HG02943 (cell line): ENCODE measurements around the gene NACC2.

Source experiments
- ATAC-seq: cut with Tn5 transposase; IDR thresholded peaks from one replicate; pipeline ENCODE4 v1.9.1; 2021; ENCODE audit warnings: mild to moderate bottlenecking, low read depth, moderate library complexity; ENCODE audit not compliant: unreplicated experiment

NACC2 gene

GRCh38 chr9:135987838-135988404 lies 107.2 kb downstream of the NACC2 start:
- ATAC-seq = no peak

GRCh38 chr9:135986605-135987004 lies 108.5 kb downstream of the NACC2 start:
- ATAC-seq = no peak

- no peak for ATAC-seq
Observed at GRCh38 chr9:135985889-135986288, 109.2 kb downstream of the NACC2 start.

- no peak for ATAC-seq
Observed at GRCh38 chr9:135985459-135985774, 109.7 kb downstream of the NACC2 start.

DNA sequence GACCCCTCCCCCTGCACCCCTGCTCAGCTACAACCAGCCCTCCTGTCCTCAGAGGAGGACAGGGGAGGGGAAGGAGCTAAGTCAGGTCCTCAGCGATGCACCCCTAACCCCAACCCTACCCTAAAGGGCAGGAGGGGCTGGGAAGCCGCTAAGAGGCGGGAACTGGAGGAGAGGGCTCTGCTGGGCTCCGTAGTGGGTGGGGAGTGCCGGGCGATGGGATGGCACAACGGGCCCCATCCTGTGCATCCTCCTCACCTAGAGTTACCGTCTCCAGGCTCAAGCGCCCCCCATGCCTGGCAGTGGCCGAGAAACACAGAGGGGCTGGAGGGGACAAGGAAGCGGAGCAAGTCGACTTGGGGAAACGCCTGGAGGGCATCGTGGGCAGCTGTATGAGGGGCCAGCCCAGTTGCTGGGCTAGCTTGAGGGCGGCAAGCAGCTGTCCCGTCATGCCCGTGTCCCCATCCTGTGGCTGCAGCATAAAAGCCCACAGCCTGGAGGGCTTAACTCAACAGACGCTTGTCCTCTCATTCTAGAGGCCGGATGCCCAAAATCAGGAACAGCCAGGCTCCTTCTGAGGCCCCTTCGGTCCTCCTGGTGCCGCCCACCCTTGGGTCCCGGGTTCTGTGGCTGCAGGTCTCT lies 110.9 kb downstream of the NACC2 start:
- ATAC-seq = no peak

GRCh38 chr9:135983208-135984071 lies 111.6 kb downstream of the NACC2 start:
- ATAC-seq = no peak

DNA sequence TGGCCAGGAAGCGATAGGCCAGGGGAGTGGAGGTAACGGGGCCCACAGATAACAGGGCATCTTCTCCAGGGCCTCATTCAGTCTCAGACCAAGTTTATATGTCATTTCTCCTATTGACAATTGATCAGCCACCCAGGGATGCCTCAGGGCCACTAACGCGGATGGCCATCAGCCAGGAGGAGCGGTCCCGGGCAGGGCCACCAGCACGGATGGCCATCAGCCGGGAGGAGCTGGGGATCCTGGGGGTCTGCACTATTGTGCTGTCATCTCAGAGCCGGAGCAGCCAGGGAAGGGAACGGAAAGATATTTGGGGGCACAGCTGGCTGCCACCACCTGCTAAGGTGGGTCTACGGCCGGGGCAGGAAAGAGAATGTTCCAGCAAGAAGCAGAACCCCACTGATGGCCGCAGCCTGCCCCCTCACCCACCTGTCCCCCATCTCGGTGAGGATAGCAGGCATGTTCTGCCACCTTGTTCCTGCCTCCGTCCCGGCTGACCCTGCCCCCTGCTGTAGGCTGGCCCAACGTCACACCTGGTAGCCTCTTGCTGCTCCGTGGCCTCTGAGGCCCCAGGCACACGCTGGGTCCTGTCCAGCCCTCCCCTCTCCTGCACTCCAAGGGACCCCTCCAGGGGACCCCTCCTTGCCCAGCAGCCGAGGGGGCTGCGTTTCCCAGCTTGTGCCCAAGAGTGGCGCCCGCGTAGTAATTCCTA lies 112.4 kb downstream of the NACC2 start:
- no peak for ATAC-seq

DNA sequence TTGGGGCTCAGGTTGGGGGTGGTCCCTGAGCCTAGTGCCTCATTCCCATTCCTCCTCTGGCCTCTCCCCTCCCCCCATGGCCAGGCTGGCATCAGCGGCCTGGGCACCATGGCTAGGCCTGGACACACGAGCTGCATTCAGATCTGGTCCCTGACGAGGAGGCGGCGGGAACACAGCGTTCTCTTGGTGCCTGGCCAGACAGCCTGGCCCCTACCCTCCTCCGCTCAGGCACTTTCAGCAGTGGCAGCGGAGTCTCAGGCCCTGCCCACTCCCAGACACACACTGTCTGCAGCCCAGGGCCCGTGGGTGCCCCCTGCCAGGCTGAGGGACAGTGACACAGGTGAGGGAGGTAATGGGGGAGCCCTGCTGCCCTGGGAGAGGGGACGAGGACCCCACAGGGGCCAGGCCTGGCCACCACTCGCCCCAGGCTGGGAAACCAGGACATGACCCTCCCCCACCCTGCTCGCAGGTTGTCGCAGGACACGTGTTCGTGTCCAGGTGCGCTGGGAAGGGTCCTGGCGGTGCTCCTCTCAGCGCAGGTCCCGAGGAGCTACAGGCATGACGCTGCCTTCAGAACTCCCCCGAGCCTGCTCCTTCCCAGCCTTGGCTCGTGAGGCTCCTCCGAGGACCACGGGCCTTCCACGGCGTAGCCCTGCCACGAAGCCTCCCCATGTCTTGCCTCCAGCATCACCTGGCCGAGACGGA lies 114.0 kb downstream of the NACC2 start:
- ATAC-seq = no peak

DNA sequence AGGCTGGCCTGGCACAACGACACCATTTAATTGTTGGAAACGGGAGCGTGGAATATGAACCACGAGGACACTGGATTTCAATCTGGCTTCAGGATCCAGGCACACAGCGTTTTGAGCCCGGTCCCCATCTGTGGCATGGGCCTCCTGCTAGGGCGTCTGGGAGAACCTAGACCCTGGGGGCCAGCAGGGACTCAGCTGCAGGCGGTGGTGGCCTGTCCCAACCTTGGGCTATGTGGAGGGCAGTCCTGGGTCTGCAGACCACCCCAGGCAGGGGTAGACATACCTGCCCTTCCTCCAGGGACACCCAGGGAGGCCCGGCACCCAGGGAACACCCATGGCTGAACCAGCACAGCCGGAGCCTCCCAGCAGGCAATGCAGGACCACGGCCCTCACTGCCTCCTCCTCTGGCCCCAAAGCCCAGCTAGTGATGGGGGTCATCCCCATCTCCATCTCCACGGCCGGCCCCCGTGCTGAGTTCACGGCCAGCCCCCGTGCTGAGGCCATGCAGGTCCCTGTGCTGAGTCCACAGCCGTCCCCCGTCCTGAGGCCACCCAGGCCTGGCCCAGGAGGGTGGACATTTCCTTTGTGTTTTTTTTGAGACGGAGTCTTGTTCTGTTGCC lies 115.4 kb downstream of the NACC2 start:
- ATAC-seq = no peak

DNA sequence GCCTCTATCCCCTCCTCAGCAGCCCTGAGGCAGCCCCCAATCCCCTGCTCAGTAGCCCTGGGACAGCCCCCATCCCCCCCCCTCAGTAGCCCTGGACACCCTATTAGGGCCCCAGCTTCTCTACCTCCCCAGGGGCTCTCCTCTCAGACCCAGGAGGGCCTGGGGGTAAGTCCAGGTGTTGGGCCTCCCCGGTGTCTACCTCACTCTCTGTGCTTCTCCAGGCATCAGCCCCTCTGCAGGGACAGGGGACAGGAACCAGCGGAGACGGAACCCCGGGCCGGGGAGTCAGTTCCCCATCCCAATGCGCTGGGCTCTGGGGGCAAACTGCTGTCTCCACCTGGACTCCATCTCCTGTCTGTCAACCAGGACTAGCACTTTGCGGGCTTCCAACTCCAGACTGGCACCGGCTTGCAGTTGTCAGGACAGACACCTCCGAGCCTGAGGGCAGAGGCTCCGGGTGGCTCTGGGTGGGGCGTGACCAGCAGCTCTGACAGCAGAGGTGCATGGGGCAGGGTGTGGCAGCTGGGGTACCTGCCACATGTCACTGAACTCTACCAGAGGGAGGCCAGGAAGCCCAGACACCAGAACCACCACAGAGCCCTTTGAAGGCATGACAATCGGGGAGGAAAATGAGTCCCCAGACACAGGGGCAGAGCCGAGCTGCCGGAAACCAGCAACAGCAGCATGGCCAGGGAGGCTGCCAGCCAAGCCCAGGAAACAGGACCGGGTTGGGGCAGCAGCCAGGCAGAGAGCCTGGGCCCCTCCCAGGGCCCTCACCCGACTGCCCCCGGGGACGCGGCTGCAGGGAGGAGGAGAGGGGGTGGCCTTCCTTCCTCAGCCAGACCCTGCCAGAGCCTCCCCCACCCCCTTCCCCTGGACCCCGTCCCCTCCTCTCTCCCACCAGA lies 116.2 kb downstream of the NACC2 start:
- ATAC-seq = no peak

- no peak for ATAC-seq
Observed at GRCh38 chr9:135976944-135977343, 118.1 kb downstream of the NACC2 start.

DNA sequence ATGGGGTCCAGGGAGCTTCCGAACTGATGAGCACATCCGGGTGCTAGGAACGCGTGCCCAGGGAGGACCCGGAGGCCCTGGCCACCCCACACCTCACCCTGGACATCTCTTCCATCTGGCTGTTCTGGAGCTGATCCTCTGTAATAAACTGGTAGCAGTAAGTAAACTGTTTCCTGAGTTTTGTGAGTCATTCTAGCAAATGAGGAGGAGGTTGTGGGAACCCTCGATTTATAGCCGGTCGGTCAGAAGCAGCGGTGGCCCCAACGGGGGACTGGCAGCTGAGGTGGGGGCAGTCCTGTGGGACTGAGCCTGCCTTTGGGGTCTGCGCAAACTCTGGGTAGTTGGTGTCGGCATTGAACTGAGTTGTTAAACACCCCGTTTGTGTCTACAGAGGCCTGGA lies 118.6 kb downstream of the NACC2 start:
- ATAC-seq = no peak

DNA sequence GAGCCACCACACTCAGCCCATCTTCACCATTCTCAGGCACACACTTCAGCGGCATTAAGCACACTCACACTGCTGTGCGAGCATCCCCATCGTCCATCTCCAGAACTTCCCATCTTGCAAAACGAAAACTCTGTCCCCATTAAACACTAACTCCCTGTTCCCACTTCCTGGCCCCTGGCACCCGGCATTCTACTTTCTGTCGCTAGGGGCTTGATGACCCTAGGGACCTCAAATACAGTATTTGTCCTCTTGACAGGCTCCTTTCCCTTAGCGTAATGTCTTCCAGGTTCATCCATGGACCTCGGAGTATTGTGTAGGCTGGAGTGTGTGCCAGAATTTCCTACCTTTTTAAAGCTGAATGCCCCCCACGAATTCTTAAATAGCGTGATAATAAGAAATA lies 119.3 kb downstream of the NACC2 start:
- no peak for ATAC-seq

DNA sequence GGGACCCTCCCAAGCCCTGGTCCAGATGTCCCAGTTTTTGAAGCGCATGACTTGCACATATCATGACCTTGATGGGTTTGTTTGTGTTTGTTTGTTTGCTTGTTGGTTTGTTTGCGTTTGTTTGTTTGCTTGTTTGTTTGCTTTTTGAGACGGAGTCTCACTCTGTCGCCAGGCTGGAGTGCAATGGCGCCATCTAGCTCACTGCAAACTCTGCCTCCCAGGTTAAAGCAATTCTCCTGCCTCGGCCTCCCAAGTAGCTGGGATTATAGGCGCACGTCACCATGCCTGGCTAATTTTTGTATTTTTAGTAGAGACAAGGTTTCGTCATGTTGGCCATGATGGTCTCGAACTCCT lies 120.9 kb downstream of the NACC2 start:
- ATAC-seq = no peak

GRCh38 chr9:135973277-135974219 lies 121.5 kb downstream of the NACC2 start:
- no peak for ATAC-seq

GRCh38 chr9:135971892-135972291 lies 123.2 kb downstream of the NACC2 start:
- no peak for ATAC-seq

DNA sequence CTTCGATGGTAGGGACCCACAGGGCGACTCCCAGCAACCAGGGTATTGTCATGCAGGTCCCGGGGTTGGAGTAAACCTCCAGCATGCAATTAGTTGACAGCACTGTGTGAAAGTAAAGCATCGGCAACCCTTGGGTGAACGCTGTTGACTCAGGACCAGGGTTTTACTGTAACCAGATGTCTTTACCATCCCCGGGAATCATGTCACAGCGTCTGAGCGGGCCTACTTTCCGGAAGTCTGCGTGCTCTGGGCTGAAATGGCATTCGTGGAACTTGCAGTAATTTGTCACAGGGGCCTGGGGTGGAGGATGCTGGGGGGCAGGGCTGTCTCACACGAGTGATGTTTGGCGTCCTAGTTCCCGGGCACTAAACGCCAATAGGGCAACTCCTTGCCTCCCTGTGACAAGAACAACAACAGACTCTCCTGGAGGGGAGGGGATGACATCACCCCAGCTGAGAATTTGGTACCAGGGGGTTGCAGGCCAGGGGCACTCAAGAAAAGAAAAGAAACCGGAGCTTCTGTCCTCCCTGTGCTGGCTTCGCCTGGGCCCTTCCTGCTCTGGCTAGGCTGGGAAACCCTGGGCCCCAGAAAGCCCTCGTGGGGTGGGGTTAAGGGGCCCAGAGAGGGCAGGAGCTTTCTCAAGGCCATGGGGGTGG lies 123.8 kb downstream of the NACC2 start:
- ATAC-seq = no peak
